Adrenal gland (tissue), 12 donors: ENCODE data around the gene TXNRD2. TPM values are rescaled to one million over a fixed set of nuclear protein-coding genes. Genes with fewer than 3 reads are reported as not detected.
A peak's percentile ranks its signal among the peaks of the same experiment; 100 is the strongest.

ENCODE experiments used
- DNase-seq, 7 donors: peaks; one replicate each; pipeline ENCODE4 v3.0.0-alpha.2; 2019 to 2020
- H3K27ac ChIP-seq, 5 donors: fragments of 200-600 bp; sonication (generic) in 4 of 5; 1 replicate in 3 of 5; 2 replicates in 2 of 5; pipeline versions ENCODE4 v1.5.1 to v1.8.0; 2016 to 2020; ENCODE audit warnings: mild to moderate bottlenecking in 1 of 5
- H3K27me3 ChIP-seq: fragments of 200-600 bp; 2 replicates; pipeline ENCODE4 v1.8.0; 2021
- H3K36me3 ChIP-seq, 2 donors: fragments of 200-600 bp; replicated peaks in 1 of 2; 1 replicate in 1 of 2; 2 replicates in 1 of 2; pipeline versions ENCODE4 v1.5.1 to v1.8.0; 2018 to 2022
- H3K4me1 ChIP-seq, 2 donors: fragments of 200-600 bp; replicated peaks in 1 of 2; 1 replicate in 1 of 2; 2 replicates in 1 of 2; pipeline versions ENCODE4 v1.5.1 to v1.8.0; 2018 to 2021
- H3K4me3 ChIP-seq, 4 donors: fragments of 200-600 bp; sonication (generic) in 3 of 4; one replicate each; pipeline ENCODE4 v1.5.1; 2016 to 2018
- H3K9me3 ChIP-seq, 3 donors: fragments of 200-600 bp; sonication (generic) in 1 of 3; replicated peaks in 1 of 3; 1 replicate in 2 of 3; 2 replicates in 1 of 3; pipeline versions ENCODE4 v1.5.1 to v1.8.0; 2016 to 2021
- CTCF ChIP-seq, 6 experiments: fragments of 450-650 bp in 4 of 6; fragments of 200-600 bp in 2 of 6; sonication (generic) in 1 of 6; IDR thresholded peaks; 1 replicate in 5 of 6; 2 replicates in 1 of 6; pipeline versions ENCODE4 v1.5.1 to v1.8.0; 2016 to 2021; ENCODE audit warnings: antibody characterized with exemption in 6 of 6, mild to moderate bottlenecking in 2 of 6, moderate library complexity in 1 of 6
- POLR2A ChIP-seq, 2 donors: fragments of 450-650 bp; IDR thresholded peaks; one replicate each; pipeline ENCODE4 v1.6.1; 2017; ENCODE audit warnings: antibody characterized with exemption in 2 of 2, mild to moderate bottlenecking in 2 of 2, moderate library complexity in 1 of 2
- WGBS, 4 donors: extraction: QIAGEN DNeasy Blood & Tissue Kit in 2 of 4; methylation state at CpG; one replicate each; pipeline versions ENCODE4 v1.1.5 to v1.1.7; 2013 to 2017; 5-methylcytosine and 5-hydroxymethylcytosine counted together
- intact Hi-C, 2 donors: fragments of 100-400 bp; cut with DNase I; formaldehyde crosslinking; loops; one replicate each; pipeline versions ENCODE4 v1.14.1 to v1.15.0; 2022 to 2023
- polyA plus RNA-seq, 3 donors: library from polyadenylated mRNA; stranded (reverse); fragments of 200-250 nt in 2 of 3; fragments of 350-450 nt in 1 of 3; fragmentation: Illumina TruSeq in 1 of 3; extraction: RNeasy Lipid Tissue Mini Kit (QIAGEN cat#74804) in 1 of 3; gene quantifications; one replicate each; pipeline ENCODE4 v1.2.3, GENCODE V29; 2013 to 2014
- total RNA-seq, 9 donors: library from RNA; depleted of rRNA in 4 of 9; stranded (reverse); fragments of >200 nt in 4 of 9; fragments of 120-200 nt in 1 of 9; fragmentation: NEBNext Ultra II Directional in 1 of 9; extraction: Animal tissue kit (Norgen Biotek cat#: 25700) in 1 of 9; gene quantifications; one replicate each; pipeline versions ENCODE4 v1.1.0 to v1.2.4, GENCODE V29; 2013 to 2023
- donor health status: healthy with polysubstance abuse.
- donor health status: Bipolar disorder and iron deficiency.
- donor health status: DM: yes; HTN: yes; CAD: no.
- donor health status: DM: no; HTN: no; CAD: no.
- donor health status: DM: no; HTN: no; CAD: no.
- donor health status: DM: yes; HTN: yes; CAD: no.

Gene TXNRD2
- total and polyA plus RNA-seq, 12 donors: 39.6 to 171 (median 59.5) TPM

DNA sequence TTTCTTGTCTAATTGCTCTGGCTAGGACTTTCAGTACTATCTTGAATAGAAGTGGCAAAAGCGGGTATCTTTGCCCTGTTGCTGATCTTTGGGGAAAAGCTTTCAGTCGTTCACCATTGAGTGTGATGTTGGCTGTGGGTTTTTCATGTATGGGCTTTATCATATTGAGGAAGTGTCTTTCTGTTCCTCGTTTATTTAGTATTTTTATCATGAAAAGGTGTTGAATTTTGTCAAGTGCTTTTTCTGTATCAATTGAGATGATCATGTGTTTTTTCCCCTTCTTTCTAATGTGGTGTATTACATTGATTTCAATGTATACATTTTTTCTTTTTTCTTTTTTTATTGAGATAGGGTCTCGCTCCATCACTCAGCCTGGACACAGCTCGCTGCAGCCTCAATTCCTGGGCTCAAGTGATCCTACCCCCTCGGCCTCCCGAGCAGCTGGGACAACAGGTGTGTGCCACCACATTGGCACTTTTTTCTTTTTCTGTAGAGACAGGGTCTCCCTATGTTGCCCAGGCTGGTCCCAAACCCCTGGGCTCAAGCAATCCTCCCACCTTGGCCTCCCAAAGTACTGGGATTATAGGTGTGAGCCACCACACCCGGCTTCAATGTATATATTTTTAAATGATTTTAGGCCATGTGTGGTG, 81.6 kb downstream of the TXNRD2 start:
- no peak overlapping the region for H3K27ac ChIP-seq
- WGBS, 4 donors: 93 to 96% (median 94%) methylated on average over 8 of the region's 8 CpGs
- no peak overlapping the region for H3K4me3 ChIP-seq
- no peaks in the 10 kb centered on the region for H3K27me3 ChIP-seq
- peaks cover 8% of the 10 kb centered on the region in 2 donors for H3K4me1 ChIP-seq
- DNase-seq: no peak
- H3K36me3 ChIP-seq: no peaks in the 10 kb centered on the region
- intact Hi-C loops: no loop called here
- H3K9me3 ChIP-seq: no peaks in the 10 kb centered on the region
- TF ChIP-seq POLR2A (IDR thresholded peaks at IDR 0.05): no peak
- no peak for TF ChIP-seq CTCF (IDR thresholded peaks at IDR 0.05)

- H3K27ac ChIP-seq: no peak overlapping the region
- WGBS, 4 donors: 94 to 99% (median 98%) methylated on average over 3 of the region's 3 CpGs
- H3K36me3 ChIP-seq: peaks cover 0 to under 1% of the 10 kb centered on the region in 2 donors
- no peak overlapping the region for H3K4me3 ChIP-seq
- TF ChIP-seq POLR2A (IDR thresholded peaks at IDR 0.05) (no peak), CTCF (IDR thresholded peaks at IDR 0.05) (no peak)
- intact Hi-C loops: no loop called here
- H3K9me3 ChIP-seq: no peaks in the 10 kb centered on the region
- H3K4me1 ChIP-seq: peaks cover 20 to 21% of the 10 kb centered on the region in 2 donors
- no peaks in the 10 kb centered on the region for H3K27me3 ChIP-seq
- DNase-seq: no peak
Measured at GRCh38 chr22:19857382-19857781, 84.2 kb downstream of the TXNRD2 start.

- intact Hi-C loops: no loop called here
- H3K27ac ChIP-seq: peak overlapping the region; percentile 80 to 99 (median 97)
- no peaks in the 10 kb centered on the region for H3K27me3 ChIP-seq
- H3K9me3 ChIP-seq: no peaks in the 10 kb centered on the region
- TF ChIP-seq CTCF (IDR thresholded peaks at IDR 0.05): no peak
- TF ChIP-seq POLR2A (IDR thresholded peaks at IDR 0.05): peak in 1 of 2 donors; percentile 55
- 4 to 11% (median 7%) methylated on average over 9 to 24 of the region's 24 CpGs for WGBS, 4 donors
- peaks cover 20 to 21% of the 10 kb centered on the region in 2 donors for H3K4me1 ChIP-seq
- peak overlapping the region; percentile 5 to 88 (median 57) for H3K4me3 ChIP-seq
- H3K36me3 ChIP-seq: peaks cover 0 to 17% of the 10 kb centered on the region in 2 donors
- DNase-seq: peak; percentile 84 to 94 (median 86)
Measured at GRCh38 chr22:19855504-19856409, 85.9 kb downstream of the TXNRD2 start.

- Histone ChIP-seq H3K9me3 (no peaks in the 10 kb centered on the region), H3K36me3 (peaks cover 0 to 18% of the 10 kb centered on the region in 2 donors), H3K4me3 (peak within 1 kb of the TSS; percentile 35 to 88 (median 74)), H3K4me1 (peaks cover 20 to 21% of the 10 kb centered on the region in 2 donors), H3K27me3 (no peaks in the 10 kb centered on the region), H3K27ac (peak within 1 kb of the TSS; percentile 80 to 99 (median 97))
- DNase-seq: peak; percentile 96 to 98 (median 97)
- intact Hi-C loops: no loop called here
- 0 to 1% (median 0%) methylated on average over 6 to 81 of the region's 81 CpGs for WGBS, 4 donors
- TF ChIP-seq CTCF (IDR thresholded peaks at IDR 0.05) (no peak), POLR2A (IDR thresholded peaks at IDR 0.05) (peak; percentile 87 to 99)
Measured at GRCh38 chr22:19854778-19855503, 86.7 kb downstream of the TXNRD2 start, which contains the start of the genes GNB1L and RTL10. Gene GNB1L (minus strand): TSS chr22:19854874. CDS start chr22:19821355, 33,519 bp downstream. Gene RTL10 (minus strand): TSS chr22:19854874. CDS start chr22:19852261, 2,613 bp downstream.
